GM23338 (cell line): ENCODE data around the gene ERBB4. TPM values are rescaled to one million over a fixed set of nuclear protein-coding genes. Genes with fewer than 3 reads are reported as not detected.

Source experiments
- ATAC-seq: fragments of 200-7000 bp; cut with Tn5 transposase; 3 replicates; pipeline ENCODE4 v1.9.1; 2020
- DNase-seq: peaks from one replicate; pipeline ENCODE4 v3.0.0-alpha.2; 2015; ENCODE audit warnings: low spot score
- H2AFZ ChIP-seq: fragments of 200-600 bp; sonication (generic); 2 replicates; pipeline ENCODE4 v1.8.0; 2016; ENCODE audit warnings: antibody characterized with exemption, mild to moderate bottlenecking, moderate library complexity
- H3F3A ChIP-seq: fragments of 200-600 bp; sonication (generic); replicated peaks from 2 replicates; pipeline ENCODE4 v1.8.0; 2017; ENCODE audit warnings: antibody characterized with exemption, mixed run types, low read depth
- H3K27ac ChIP-seq: fragments of 200-600 bp; sonication (generic); 2 replicates; pipeline ENCODE4 v1.6.1; 2016; ENCODE audit warnings: low read depth
- H3K27me3 ChIP-seq: fragments of 200-600 bp; sonication (generic); 2 replicates; pipeline ENCODE4 v1.8.0; 2016; ENCODE audit warnings: mild to moderate bottlenecking, mixed run types, moderate library complexity; ENCODE audit not compliant: insufficient read depth
- H3K36me3 ChIP-seq: fragments of 200-600 bp; sonication (generic); 2 replicates; pipeline ENCODE4 v1.8.0; 2016; ENCODE audit warnings: mild to moderate bottlenecking; ENCODE audit not compliant: insufficient read depth
- H3K4me1 ChIP-seq: fragments of 200-600 bp; sonication (generic); 2 replicates; pipeline ENCODE4 v1.8.0; 2016; ENCODE audit warnings: mild to moderate bottlenecking, moderate library complexity; ENCODE audit not compliant: insufficient read depth
- H3K4me2 ChIP-seq: fragments of 200-600 bp; sonication (generic); 2 replicates; pipeline ENCODE4 v1.7.1; 2017; ENCODE audit warnings: mixed run types
- H3K4me3 ChIP-seq: fragments of 200-600 bp; sonication (generic); 2 replicates; pipeline ENCODE4 v1.6.1; 2016; ENCODE audit warnings: mixed run types
- H3K79me2 ChIP-seq: fragments of 200-600 bp; sonication (generic); replicated peaks from 2 replicates; pipeline ENCODE4 v1.8.0; 2017; ENCODE audit warnings: mild to moderate bottlenecking; ENCODE audit not compliant: insufficient read depth
- H3K9me2 ChIP-seq: fragments of 200-600 bp; sonication (generic); 2 replicates; pipeline ENCODE4 v1.8.0; 2017; ENCODE audit not compliant: insufficient read depth
- H4K20me1 ChIP-seq: fragments of 200-600 bp; sonication (generic); replicated peaks from 2 replicates; pipeline ENCODE4 v1.8.0; 2017; ENCODE audit warnings: mild to moderate bottlenecking; ENCODE audit not compliant: insufficient read depth
- H3K27ac Mint-ChIP-seq: 2 replicates; pipeline ENCODE4 v1.8.0; 2020; ENCODE audit warnings: inconsistent platforms, mild to moderate bottlenecking, moderate library complexity, mixed read lengths
- H3K27me3 Mint-ChIP-seq: 3 replicates; pipeline ENCODE4 v1.8.0; 2022; ENCODE audit warnings: low read depth, mild to moderate bottlenecking, moderate library complexity, mixed read lengths, inconsistent platforms; ENCODE audit not compliant: insufficient read depth, poor library complexity
- H3K36me3 Mint-ChIP-seq: 3 replicates; pipeline ENCODE4 v1.8.0; 2021; ENCODE audit warnings: low read depth, mild to moderate bottlenecking, inconsistent platforms, moderate library complexity, mixed read lengths
- H3K4me1 Mint-ChIP-seq: 3 replicates; pipeline ENCODE4 v1.8.0; 2020; ENCODE audit warnings: mild to moderate bottlenecking, inconsistent platforms, mixed read lengths
- H3K4me3 Mint-ChIP-seq: 3 replicates; pipeline ENCODE4 v1.8.0; 2021; ENCODE audit warnings: moderate library complexity, mild to moderate bottlenecking, inconsistent platforms, mixed read lengths
- H3K9me3 Mint-ChIP-seq: 3 replicates; pipeline ENCODE4 v1.8.0; 2020; ENCODE audit warnings: moderate library complexity, mild to moderate bottlenecking, inconsistent platforms, mixed read lengths
- CREB1 ChIP-seq: fragments of 250-450 bp; sonication (Bioruptor Pico); IDR thresholded peaks from 2 replicates; pipeline ENCODE4 v1.5.0; 2020; ENCODE audit warnings: low read depth, mild to moderate bottlenecking, moderate library complexity
- ETS1 ChIP-seq: IDR thresholded peaks from 2 replicates; pipeline ENCODE4 v1.6.1; 2016; ENCODE audit warnings: antibody characterized with exemption
- EZH2 ChIP-seq: fragments of 200-600 bp; sonication (generic); IDR thresholded peaks from one replicate; pipeline ENCODE4 v1.8.0; 2017; ENCODE audit warnings: antibody characterized with exemption, mild to moderate bottlenecking, low read depth; ENCODE audit not compliant: unreplicated experiment
- EZH2phosphoT487 ChIP-seq: fragments of 200-600 bp; sonication (generic); IDR thresholded peaks from one replicate; pipeline ENCODE4 v1.8.1; 2018; ENCODE audit warnings: antibody characterized with exemption; ENCODE audit not compliant: unreplicated experiment
- JUNB ChIP-seq: IDR thresholded peaks from one replicate; pipeline ENCODE4 v1.6.1; 2016; ENCODE audit warnings: antibody characterized with exemption; ENCODE audit not compliant: unreplicated experiment
- NANOG ChIP-seq: IDR thresholded peaks from 2 replicates; pipeline ENCODE4 v1.6.1; 2016; ENCODE audit warnings: antibody characterized with exemption, borderline replicate concordance
- POLR2AphosphoS5 ChIP-seq: IDR thresholded peaks from 2 replicates; pipeline ENCODE4 v1.6.1; 2016; ENCODE audit warnings: antibody characterized with exemption, low read depth
- REST ChIP-seq: IDR thresholded peaks from one replicate; pipeline ENCODE4 v1.6.1; 2018; ENCODE audit warnings: antibody characterized with exemption; ENCODE audit not compliant: unreplicated experiment
- STAT1 ChIP-seq: IDR thresholded peaks from one replicate; pipeline ENCODE4 v1.6.1; 2016; ENCODE audit warnings: antibody characterized with exemption; ENCODE audit not compliant: unreplicated experiment
- ZNF114 ChIP-seq: fragments of 250-450 bp; sonication (Bioruptor Pico); IDR thresholded peaks from 2 replicates; pipeline ENCODE4 v1.5.0; 2020; ENCODE audit warnings: mild to moderate bottlenecking, moderate library complexity
- ZNF331 ChIP-seq: fragments of 250-450 bp; sonication (Bioruptor Pico); IDR thresholded peaks from 2 replicates; pipeline ENCODE4 v1.5.0; 2020; ENCODE audit warnings: low read depth, mild to moderate bottlenecking, moderate library complexity
- ZNF462 ChIP-seq: fragments of 250-450 bp; sonication (Bioruptor Pico); IDR thresholded peaks from 2 replicates; pipeline ENCODE4 v1.5.0; 2020; ENCODE audit warnings: mild to moderate bottlenecking, moderate library complexity
- polyA plus RNA-seq: library from polyadenylated mRNA; unstranded; fragments of >200 nt; fragmentation: Nextera tagmentation; extraction: Ambion mirVana; gene quantifications from 2 replicates; pipeline ENCODE4 v1.2.1, GENCODE V29; 2016
- total RNA-seq: library from RNA; depleted of rRNA; stranded (reverse); fragments of >200 nt; shearing (Covaris generic); gene quantifications from 2 replicates; pipeline ENCODE4 v1.2.3, GENCODE V29; 2014
- TF ChIP-seq, protein P1 (sequence below), 2 experiments: fragments of 200-600 bp in 1 of 2; sonication (generic) in 1 of 2; conservative IDR thresholded peaks; 2 replicates each; pipeline versions ENCODE4 v1.5.1 to v1.6.1; 2016 to 2017; ENCODE audit warnings: antibody characterized with exemption in 2 of 2, low read depth in 2 of 2, mild to moderate bottlenecking in 2 of 2, moderate library complexity in 1 of 2

ERBB4 gene
- total and polyA plus RNA-seq, 2 experiments from 2014 or later = 0.73 to 1.1 TPM

DNA sequence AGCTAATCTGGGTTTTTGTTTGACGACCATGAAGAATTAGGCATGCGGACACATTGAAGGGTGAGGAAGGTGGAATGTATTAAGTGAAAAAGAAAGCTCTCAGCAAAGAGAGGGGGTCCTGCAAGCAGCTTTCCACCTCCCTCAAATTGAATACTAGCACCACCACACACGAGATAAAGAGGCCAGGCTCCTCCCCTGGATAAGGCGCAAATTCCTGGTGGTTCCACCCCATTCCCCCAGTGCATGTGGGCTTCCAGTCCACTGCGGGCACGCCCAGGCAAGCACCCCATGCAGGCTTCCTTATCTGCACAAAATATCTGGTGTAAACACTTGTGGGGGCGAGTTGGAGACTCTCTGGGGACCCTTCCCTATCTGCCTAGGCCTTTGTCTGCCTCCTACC lies 1124.9 kb downstream of the ERBB4 start:
- peaks cover 3% of the 10 kb centered on the region for H3K36me3 ChIP-seq
- ATAC-seq = no peak
- Mint-ChIP-seq H3K36me3 (peaks cover 6% of the 10 kb centered on the region; the same call in 1 of the 3 replicates), H3K4me3 (no peak overlapping the region), H3K9me3 (peaks cover 9% of the 10 kb centered on the region; the same call in 1 of the 3 replicates), H3K27ac (no peak overlapping the region; the same call in 1 of the 2 replicates), H3K27me3 (peaks cover 5% of the 10 kb centered on the region), H3K4me1 (no peaks in the 10 kb centered on the region)
- no peaks in the 10 kb centered on the region for H3K27me3 ChIP-seq
- no peaks in the 10 kb centered on the region; the same call in 1 of the 2 replicates for H3K9me2 ChIP-seq
- no peak for DNase-seq
- no peaks in the 10 kb centered on the region for H3K79me2 ChIP-seq
- no peaks in the 10 kb centered on the region for H4K20me1 ChIP-seq
- no peaks in the 10 kb centered on the region for H3K4me1 ChIP-seq
- peak overlapping the region; percentile 72; the same call in 1 of the 2 replicates for H2AFZ ChIP-seq
- TF ChIP-seq REST = no peak
- no peak for TF ChIP-seq ZNF114 (CRISPR knock-in tag)
- TF ChIP-seq ETS1 = no peak
- TF ChIP-seq, protein P1, sequence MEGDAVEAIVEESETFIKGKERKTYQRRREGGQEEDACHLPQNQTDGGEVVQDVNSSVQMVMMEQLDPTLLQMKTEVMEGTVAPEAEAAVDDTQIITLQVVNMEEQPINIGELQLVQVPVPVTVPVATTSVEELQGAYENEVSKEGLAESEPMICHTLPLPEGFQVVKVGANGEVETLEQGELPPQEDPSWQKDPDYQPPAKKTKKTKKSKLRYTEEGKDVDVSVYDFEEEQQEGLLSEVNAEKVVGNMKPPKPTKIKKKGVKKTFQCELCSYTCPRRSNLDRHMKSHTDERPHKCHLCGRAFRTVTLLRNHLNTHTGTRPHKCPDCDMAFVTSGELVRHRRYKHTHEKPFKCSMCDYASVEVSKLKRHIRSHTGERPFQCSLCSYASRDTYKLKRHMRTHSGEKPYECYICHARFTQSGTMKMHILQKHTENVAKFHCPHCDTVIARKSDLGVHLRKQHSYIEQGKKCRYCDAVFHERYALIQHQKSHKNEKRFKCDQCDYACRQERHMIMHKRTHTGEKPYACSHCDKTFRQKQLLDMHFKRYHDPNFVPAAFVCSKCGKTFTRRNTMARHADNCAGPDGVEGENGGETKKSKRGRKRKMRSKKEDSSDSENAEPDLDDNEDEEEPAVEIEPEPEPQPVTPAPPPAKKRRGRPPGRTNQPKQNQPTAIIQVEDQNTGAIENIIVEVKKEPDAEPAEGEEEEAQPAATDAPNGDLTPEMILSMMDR (conservative IDR thresholded peaks at IDR 0.05; ENCODE audit: low read depth in 2 of 2) = no peak
- no peak for TF ChIP-seq EZH2
- TF ChIP-seq STAT1 = no peak
- TF ChIP-seq POLR2AphosphoS5 = no peak
- no peak for TF ChIP-seq JUNB
- no peak for TF ChIP-seq NANOG
- no peak for TF ChIP-seq EZH2phosphoT487
- TF ChIP-seq ZNF331 = no peak
- no peak for TF ChIP-seq CREB1 (CRISPR knock-in tag)
- no peak for TF ChIP-seq ZNF462 (CRISPR knock-in tag)
- no peak overlapping the region for H3K4me2 ChIP-seq
- H3K27ac ChIP-seq = no peak overlapping the region
- H3F3A ChIP-seq = no peaks in the 10 kb centered on the region
- H3K4me3 ChIP-seq = no peak overlapping the region
